Muscle of leg (tissue), 11 donors: ENCODE measurements around the gene TK1. TPM values are rescaled to one million over a fixed set of nuclear protein-coding genes. Genes with fewer than 3 reads are reported as not detected.
"Not testable (repeated sequence)": the region's sequence is repeated elsewhere in the genome, so short reads cannot be mapped to it uniquely, and the experiment has no call there.

Source experiments
- DNase-seq: peaks from one replicate; pipeline ENCODE4 v3.0.0; 2013
- H3K27ac ChIP-seq: one replicate; pipeline ENCODE4 v1.5.1; 2013; ENCODE audit warnings: mild to moderate bottlenecking, low read length, control low read depth
- H3K27me3 ChIP-seq: one replicate; pipeline ENCODE4 v1.6.1; 2013; ENCODE audit warnings: low read length; ENCODE audit not compliant: control insufficient read depth, insufficient read depth
- H3K36me3 ChIP-seq: one replicate; pipeline ENCODE4 v1.6.1; 2013; ENCODE audit warnings: low read length; ENCODE audit not compliant: control insufficient read depth, insufficient read depth
- H3K4me1 ChIP-seq: one replicate; pipeline ENCODE4 v1.6.1; 2013; ENCODE audit warnings: low read length; ENCODE audit not compliant: control insufficient read depth, insufficient read depth
- H3K4me3 ChIP-seq: one replicate; pipeline ENCODE4 v1.5.1; 2013; ENCODE audit warnings: low read length, control low read depth
- H3K9me3 ChIP-seq: replicated peaks from 2 replicates; pipeline ENCODE4 v1.6.1; 2013; ENCODE audit warnings: low read depth, low read length; ENCODE audit not compliant: control insufficient read depth
- WGBS: methylation state at CpG from one replicate; pipeline ENCODE4 v1.1.5; 2013; ENCODE audit warnings: missing lambda C conversion rate; ENCODE audit not compliant: insufficient coverage; 5-methylcytosine and 5-hydroxymethylcytosine counted together
- polyA plus RNA-seq, 8 donors: library from polyadenylated mRNA; unstranded; fragments of 120-200 nt; gene quantifications; one replicate each; pipeline versions ENCODE4 v1.2.1 to v1.2.3, GENCODE V29; 2013; ENCODE audit warnings: inconsistent platforms in 1 of 8, low replicate concordance in 1 of 8; ENCODE audit not compliant: insufficient read length in 8 of 8, insufficient read depth in 1 of 8
- total RNA-seq: library from RNA; stranded (reverse); fragments of 120-200 nt; gene quantifications from one replicate; pipeline ENCODE4 v1.2.4, GENCODE V29; 2013

TK1 gene
- total and polyA plus RNA-seq, 9 donors = 11.8 to 31.6 (median 27.5) TPM

- Histone ChIP-seq H3K36me3 (no peaks in the 10 kb centered on the region), H3K4me1 (peaks cover 60% of the 10 kb centered on the region), H3K4me3 (no peak overlapping the region), H3K27me3 (no peaks in the 10 kb centered on the region), H3K27ac (peak overlapping the region; percentile 50), H3K9me3 (no peaks in the 10 kb centered on the region)
- WGBS = 79% methylated on average over 16 of the region's 21 CpGs
- DNase-seq = no peak
These were observed 43.4 kb downstream of the TK1 start for GRCh38 chr17:78143214-78144146.

GRCh38 chr17:78142119-78142861 lies 44.6 kb downstream of the TK1 start:
- no peaks in the 10 kb centered on the region for H3K36me3 ChIP-seq
- no peaks in the 10 kb centered on the region for H3K27me3 ChIP-seq
- no peaks in the 10 kb centered on the region for H3K9me3 ChIP-seq
- H3K27ac ChIP-seq = no peak overlapping the region
- WGBS = 43% methylated on average over 6 of the region's 16 CpGs
- H3K4me3 ChIP-seq = no peak overlapping the region
- H3K4me1 ChIP-seq = peaks cover 57% of the 10 kb centered on the region
- no peak for DNase-seq

DNA sequence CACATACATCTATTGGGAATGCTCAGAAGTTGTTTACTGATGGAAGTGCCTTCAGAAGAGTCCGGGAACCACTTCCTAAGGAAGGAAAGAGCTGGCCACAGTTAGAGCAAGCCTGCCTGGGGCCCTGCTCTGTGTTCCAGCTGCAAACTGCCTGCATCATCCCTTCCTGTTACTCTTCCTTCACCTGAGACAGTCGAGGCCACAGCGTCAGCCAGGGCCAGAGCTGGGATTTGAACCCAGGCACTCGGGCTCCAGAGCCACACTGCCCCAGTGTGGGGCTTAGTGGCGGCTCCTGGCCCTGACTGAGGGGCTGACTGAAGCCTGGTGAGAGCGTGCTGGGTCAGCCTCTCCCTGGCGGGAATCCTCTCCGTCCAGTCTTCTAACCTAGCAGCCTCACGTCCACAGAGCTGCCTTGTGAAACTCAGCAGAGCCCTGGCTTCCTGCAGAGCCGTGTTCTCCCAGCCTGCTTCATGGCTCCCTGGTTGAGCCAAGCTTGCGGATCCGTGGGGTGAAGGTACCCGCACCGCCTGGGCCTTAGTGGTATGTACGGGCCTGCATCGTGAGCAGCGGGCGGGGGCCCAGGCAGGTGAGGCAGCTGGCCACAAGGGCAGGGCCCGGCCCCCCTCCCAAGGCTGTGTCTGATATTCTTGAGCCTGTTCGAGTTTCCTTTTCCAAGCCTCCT lies 45.3 kb downstream of the TK1 start:
- H3K4me1 ChIP-seq = peaks cover 55% of the 10 kb centered on the region
- H3K4me3 ChIP-seq = no peak overlapping the region
- H3K27ac ChIP-seq = peak overlapping the region; percentile 51
- 64% methylated on average over 17 of the region's 20 CpGs for WGBS
- no peaks in the 10 kb centered on the region for H3K9me3 ChIP-seq
- no peaks in the 10 kb centered on the region for H3K27me3 ChIP-seq
- no peaks in the 10 kb centered on the region for H3K36me3 ChIP-seq
- DNase-seq = no peak

GRCh38 chr17:78140169-78141051 lies 46.4 kb downstream of the TK1 start:
- H3K27ac ChIP-seq = no peak overlapping the region
- 27% methylated on average over 56 of the region's 58 CpGs for WGBS

GRCh38 chr17:78139861-78140168 lies 47.0 kb downstream of the TK1 start:
- H3K4me3 ChIP-seq, H3K27me3 ChIP-seq, H3K36me3 ChIP-seq, H3K9me3 ChIP-seq, DNase-seq, H3K27ac ChIP-seq: not testable (repeated sequence)
- WGBS = 88% methylated on average over 10 of the region's 12 CpGs
- peaks cover 41% of the 10 kb centered on the region for H3K4me1 ChIP-seq

More at GRCh38 chr17:78140169-78141051, 46.4 kb downstream of the TK1 start:
- no peak overlapping the region for H3K4me3 ChIP-seq
- peaks cover 47% of the 10 kb centered on the region for H3K4me1 ChIP-seq
- H3K36me3 ChIP-seq = no peaks in the 10 kb centered on the region
- H3K9me3 ChIP-seq = no peaks in the 10 kb centered on the region
- DNase-seq = peak; percentile 76
- H3K27me3 ChIP-seq = no peaks in the 10 kb centered on the region

DNA sequence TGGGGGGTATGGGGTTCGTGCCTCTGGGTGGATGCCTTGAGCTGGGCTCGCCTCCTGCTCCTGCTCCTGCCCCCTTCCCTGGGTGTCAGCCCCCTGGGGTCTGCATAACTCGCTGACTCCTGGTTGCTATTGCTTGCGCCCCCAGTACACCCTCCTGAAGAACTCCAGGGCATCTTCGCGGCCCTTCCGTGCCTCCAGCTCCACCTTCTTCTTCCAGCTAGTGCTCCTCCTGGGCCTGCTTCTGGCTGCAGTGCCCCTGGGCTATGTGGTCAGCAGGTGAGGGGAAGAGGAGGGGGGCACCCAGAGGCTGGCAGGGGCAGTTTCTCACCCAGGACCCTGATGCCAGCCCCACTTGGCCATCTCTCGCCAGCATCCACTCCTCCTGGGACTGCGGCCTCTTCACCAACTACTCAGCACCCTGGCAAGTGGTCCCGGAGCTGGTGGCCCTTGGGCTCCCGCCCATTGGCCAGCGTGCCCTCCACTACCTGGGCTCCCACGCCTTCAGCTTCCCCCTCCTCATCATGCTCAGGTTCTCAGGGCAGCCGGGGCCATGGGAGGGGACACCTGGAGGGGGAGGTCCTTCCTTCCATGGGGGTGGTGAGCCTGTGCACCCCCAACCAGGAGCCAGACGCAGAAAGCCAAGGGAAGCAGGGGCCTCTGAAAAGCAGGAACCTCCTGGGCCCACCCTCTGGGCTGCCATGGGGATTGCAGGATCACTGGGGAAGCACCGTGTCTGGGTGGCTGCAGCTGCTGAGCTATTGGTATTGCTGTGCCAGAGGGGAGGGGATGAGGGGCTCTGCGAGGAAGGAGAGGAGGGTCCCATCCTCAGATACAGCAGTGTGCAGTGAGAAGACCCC lies 48.4 kb downstream of the TK1 start:
- H3K4me1 ChIP-seq = peaks cover 36% of the 10 kb centered on the region
- H3K9me3 ChIP-seq = no peaks in the 10 kb centered on the region
- no peak overlapping the region for H3K27ac ChIP-seq
- WGBS = 70% methylated on average over 11 of the region's 17 CpGs
- no peak for DNase-seq
- H3K4me3 ChIP-seq = no peak overlapping the region
- H3K36me3 ChIP-seq = no peaks in the 10 kb centered on the region
- H3K27me3 ChIP-seq = peaks cover 11% of the 10 kb centered on the region

- no peak for DNase-seq
- peaks cover 34% of the 10 kb centered on the region for H3K4me1 ChIP-seq
- WGBS = 55% methylated on average over 11 of the region's 26 CpGs
- no peaks in the 10 kb centered on the region for H3K9me3 ChIP-seq
- no peak overlapping the region for H3K27ac ChIP-seq
- peaks cover 14% of the 10 kb centered on the region for H3K27me3 ChIP-seq
- no peak overlapping the region for H3K4me3 ChIP-seq
- H3K36me3 ChIP-seq = no peaks in the 10 kb centered on the region
These were observed 49.3 kb downstream of the TK1 start for GRCh38 chr17:78137392-78138203.

DNA sequence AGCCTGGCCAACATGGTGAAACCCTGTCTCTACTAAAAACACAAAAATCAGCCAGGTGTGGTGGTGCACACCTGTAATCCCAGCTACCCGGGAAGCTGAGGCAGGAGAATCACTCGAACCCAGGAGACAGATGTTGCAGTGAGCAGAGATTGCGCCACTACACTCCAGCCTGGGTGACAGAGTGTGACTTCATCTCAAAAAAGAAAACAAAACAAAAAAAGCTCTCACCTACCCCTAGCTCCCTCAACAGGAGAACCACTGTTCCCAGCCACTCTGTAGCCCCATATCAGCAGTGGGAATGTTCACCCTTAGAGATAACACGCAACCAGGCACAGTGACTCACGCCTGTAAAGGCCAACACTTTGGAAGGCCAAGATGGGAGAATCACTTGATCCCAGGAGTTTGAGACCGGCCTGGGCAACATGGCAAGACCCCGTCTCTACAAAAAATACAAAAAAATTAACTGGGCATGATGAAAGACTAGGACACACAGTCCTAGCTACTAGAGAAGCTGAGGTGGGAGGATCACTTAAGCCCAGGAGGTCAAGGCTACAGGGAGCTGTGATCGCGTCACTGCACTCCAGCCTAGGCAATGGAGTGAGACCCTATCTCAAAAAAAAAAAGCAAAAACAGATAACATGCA lies 50.9 kb downstream of the TK1 start:
- peaks cover 33% of the 10 kb centered on the region for H3K4me1 ChIP-seq

More for the DNA sequence above, 50.9 kb downstream of the TK1 start:
- Histone ChIP-seq H3K27ac (no peak overlapping the region), H3K4me3 (no peak overlapping the region), H3K36me3 (no peaks in the 10 kb centered on the region), H3K9me3 (no peaks in the 10 kb centered on the region), H3K27me3 (peaks cover 28% of the 10 kb centered on the region)
- no peak for DNase-seq
- 84% methylated on average over 4 of the region's 9 CpGs for WGBS
